ENCODE measurements around the gene FFAR3. TPM values are rescaled to one million over a fixed set of nuclear protein-coding genes. Genes with fewer than 3 reads are reported as not detected.

FFAR3 gene
- total and polyA plus RNA-seq, 4 donors, result 0.33 TPM; not detected in 3

GRCh38 chr19:35370722-35371121 is 12.5 kb downstream of the FFAR3 start, which contains the start of gene GPR42:
Gene GPR42 (plus strand): TSS chr19:35371068. CDS start chr19:35371360, 292 bp downstream.
- WGBS, result 89% methylated on average over 7 of the region's 8 CpGs
- Histone ChIP-seq H3K27me3 (ENCODE audit: control insufficient read depth in 4 of 4, insufficient read depth in 4 of 4, low read length in 3 of 4) (no peaks in the 10 kb centered on the region), H3K9ac (ENCODE audit: low read depth in 1 of 2, low read length in 2 of 2) (no peak within 1 kb of the TSS), H3K36me3 (ENCODE audit: control insufficient read depth in 4 of 4, insufficient read depth in 3 of 4, low read depth in 1 of 4, low read length in 3 of 4) (no peaks in the 10 kb centered on the region), H3K4me1 (ENCODE audit: control insufficient read depth in 4 of 4, insufficient read depth in 4 of 4, low read length in 3 of 4) (no peaks in the 10 kb centered on the region), H3K4me3 (ENCODE audit: low read depth in 1 of 3, low read length in 3 of 3) (no peak within 1 kb of the TSS), H3K9me3 (ENCODE audit: control insufficient read depth in 4 of 4, low read length in 3 of 4) (no peaks in the 10 kb centered on the region), H3K27ac (ENCODE audit: low read depth in 1 of 2, low read length in 2 of 2) (no peak within 1 kb of the TSS)
- no peak for DNase-seq (ENCODE audit: low spot score)
- no peak for TF ChIP-seq HNF4G (IDR thresholded peaks at IDR 0.05)
- TF ChIP-seq TAF1 (conservative IDR thresholded peaks at IDR 0.05), result no peak
- TF ChIP-seq RXRA (IDR thresholded peaks at IDR 0.05), result no peak
- TF ChIP-seq FOXA1 (IDR thresholded peaks at IDR 0.05), result no peak
- TF ChIP-seq NR2F2 (IDR thresholded peaks at IDR 0.05), result no peak
- TF ChIP-seq, protein P1, sequence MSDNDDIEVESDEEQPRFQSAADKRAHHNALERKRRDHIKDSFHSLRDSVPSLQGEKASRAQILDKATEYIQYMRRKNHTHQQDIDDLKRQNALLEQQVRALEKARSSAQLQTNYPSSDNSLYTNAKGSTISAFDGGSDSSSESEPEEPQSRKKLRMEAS (IDR thresholded peaks at IDR 0.05), result no peak
- TF ChIP-seq HNF4A (conservative IDR thresholded peaks at IDR 0.05), result no peak
- TF ChIP-seq, protein P2, sequence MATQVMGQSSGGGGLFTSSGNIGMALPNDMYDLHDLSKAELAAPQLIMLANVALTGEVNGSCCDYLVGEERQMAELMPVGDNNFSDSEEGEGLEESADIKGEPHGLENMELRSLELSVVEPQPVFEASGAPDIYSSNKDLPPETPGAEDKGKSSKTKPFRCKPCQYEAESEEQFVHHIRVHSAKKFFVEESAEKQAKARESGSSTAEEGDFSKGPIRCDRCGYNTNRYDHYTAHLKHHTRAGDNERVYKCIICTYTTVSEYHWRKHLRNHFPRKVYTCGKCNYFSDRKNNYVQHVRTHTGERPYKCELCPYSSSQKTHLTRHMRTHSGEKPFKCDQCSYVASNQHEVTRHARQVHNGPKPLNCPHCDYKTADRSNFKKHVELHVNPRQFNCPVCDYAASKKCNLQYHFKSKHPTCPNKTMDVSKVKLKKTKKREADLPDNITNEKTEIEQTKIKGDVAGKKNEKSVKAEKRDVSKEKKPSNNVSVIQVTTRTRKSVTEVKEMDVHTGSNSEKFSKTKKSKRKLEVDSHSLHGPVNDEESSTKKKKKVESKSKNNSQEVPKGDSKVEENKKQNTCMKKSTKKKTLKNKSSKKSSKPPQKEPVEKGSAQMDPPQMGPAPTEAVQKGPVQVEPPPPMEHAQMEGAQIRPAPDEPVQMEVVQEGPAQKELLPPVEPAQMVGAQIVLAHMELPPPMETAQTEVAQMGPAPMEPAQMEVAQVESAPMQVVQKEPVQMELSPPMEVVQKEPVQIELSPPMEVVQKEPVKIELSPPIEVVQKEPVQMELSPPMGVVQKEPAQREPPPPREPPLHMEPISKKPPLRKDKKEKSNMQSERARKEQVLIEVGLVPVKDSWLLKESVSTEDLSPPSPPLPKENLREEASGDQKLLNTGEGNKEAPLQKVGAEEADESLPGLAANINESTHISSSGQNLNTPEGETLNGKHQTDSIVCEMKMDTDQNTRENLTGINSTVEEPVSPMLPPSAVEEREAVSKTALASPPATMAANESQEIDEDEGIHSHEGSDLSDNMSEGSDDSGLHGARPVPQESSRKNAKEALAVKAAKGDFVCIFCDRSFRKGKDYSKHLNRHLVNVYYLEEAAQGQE (IDR thresholded peaks at IDR 0.05), result no peak
- TF ChIP-seq EGR1 (IDR thresholded peaks at IDR 0.05; ENCODE audit: low read depth in 2 of 2), result no peak
- TF ChIP-seq SP1 (IDR thresholded peaks at IDR 0.05), result no peak
- TF ChIP-seq, protein P3, sequence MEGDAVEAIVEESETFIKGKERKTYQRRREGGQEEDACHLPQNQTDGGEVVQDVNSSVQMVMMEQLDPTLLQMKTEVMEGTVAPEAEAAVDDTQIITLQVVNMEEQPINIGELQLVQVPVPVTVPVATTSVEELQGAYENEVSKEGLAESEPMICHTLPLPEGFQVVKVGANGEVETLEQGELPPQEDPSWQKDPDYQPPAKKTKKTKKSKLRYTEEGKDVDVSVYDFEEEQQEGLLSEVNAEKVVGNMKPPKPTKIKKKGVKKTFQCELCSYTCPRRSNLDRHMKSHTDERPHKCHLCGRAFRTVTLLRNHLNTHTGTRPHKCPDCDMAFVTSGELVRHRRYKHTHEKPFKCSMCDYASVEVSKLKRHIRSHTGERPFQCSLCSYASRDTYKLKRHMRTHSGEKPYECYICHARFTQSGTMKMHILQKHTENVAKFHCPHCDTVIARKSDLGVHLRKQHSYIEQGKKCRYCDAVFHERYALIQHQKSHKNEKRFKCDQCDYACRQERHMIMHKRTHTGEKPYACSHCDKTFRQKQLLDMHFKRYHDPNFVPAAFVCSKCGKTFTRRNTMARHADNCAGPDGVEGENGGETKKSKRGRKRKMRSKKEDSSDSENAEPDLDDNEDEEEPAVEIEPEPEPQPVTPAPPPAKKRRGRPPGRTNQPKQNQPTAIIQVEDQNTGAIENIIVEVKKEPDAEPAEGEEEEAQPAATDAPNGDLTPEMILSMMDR (IDR thresholded peaks at IDR 0.05; ENCODE audit: low read depth, low read length, missing input control), result no peak
- no peak for TF ChIP-seq GABPA (IDR thresholded peaks at IDR 0.05 in 1 of 2, conservative IDR thresholded peaks at IDR 0.05 in 1 of 2)
- no peak for TF ChIP-seq JUND (IDR thresholded peaks at IDR 0.05)

DNA sequence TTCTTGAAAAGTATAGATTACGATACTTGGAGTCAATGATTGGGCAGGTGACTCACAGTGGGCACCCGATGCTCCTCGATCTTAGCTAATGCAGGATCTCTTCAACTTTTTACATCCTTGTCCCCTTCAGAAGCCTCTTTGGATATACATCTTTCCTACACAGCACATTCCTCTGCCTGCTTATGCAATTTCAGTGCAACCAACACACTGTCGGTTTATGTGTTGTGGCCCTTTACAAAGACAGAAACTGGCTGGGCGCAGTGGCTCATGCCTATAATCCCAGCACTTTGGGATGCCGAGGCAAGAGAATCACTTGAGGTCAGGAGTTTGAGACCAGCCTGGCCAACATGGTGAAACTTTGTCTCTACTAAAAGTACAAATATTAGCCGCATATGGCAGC is 15.2 kb downstream of the FFAR3 start:
- no peak for DNase-seq (ENCODE audit: low spot score)
- no peak overlapping the region for H3K4me3 ChIP-seq (ENCODE audit: low read depth in 1 of 3, low read length in 3 of 3)
- H3K9me3 ChIP-seq (ENCODE audit: control insufficient read depth in 4 of 4, low read length in 3 of 4), result no peaks in the 10 kb centered on the region
- no peak for TF ChIP-seq NR2F2 (IDR thresholded peaks at IDR 0.05)
- TF ChIP-seq, protein P1 (IDR thresholded peaks at IDR 0.05), result no peak
- no peak for TF ChIP-seq RAD21 (IDR thresholded peaks at IDR 0.05)
- no peak for TF ChIP-seq HNF4A (conservative IDR thresholded peaks at IDR 0.05)
- TF ChIP-seq, protein P3 (IDR thresholded peaks at IDR 0.05; ENCODE audit: low read depth, low read length, missing input control), result no peak
- no peak for TF ChIP-seq SP1 (IDR thresholded peaks at IDR 0.05)
- TF ChIP-seq, protein P2 (IDR thresholded peaks at IDR 0.05), result no peak
- TF ChIP-seq EGR1 (IDR thresholded peaks at IDR 0.05; ENCODE audit: low read depth in 2 of 2), result no peak
- TF ChIP-seq GABPA (IDR thresholded peaks at IDR 0.05 in 1 of 2, conservative IDR thresholded peaks at IDR 0.05 in 1 of 2), result no peak
- no peak for TF ChIP-seq FOXA2 (IDR thresholded peaks at IDR 0.05)
- TF ChIP-seq ZBTB33 (IDR thresholded peaks at IDR 0.05), result no peak
- TF ChIP-seq FOXA1 (IDR thresholded peaks at IDR 0.05), result no peak
- no peak overlapping the region for H3K9ac ChIP-seq (ENCODE audit: low read depth in 1 of 2, low read length in 2 of 2)
- H3K36me3 ChIP-seq (ENCODE audit: control insufficient read depth in 4 of 4, insufficient read depth in 3 of 4, low read depth in 1 of 4, low read length in 3 of 4), result no peaks in the 10 kb centered on the region
- no peak overlapping the region for H3K27ac ChIP-seq (ENCODE audit: low read depth in 1 of 2, low read length in 2 of 2)
- 78% methylated on average over 7 of the region's 7 CpGs for WGBS
- no peaks in the 10 kb centered on the region for H3K27me3 ChIP-seq (ENCODE audit: control insufficient read depth in 4 of 4, insufficient read depth in 4 of 4, low read length in 3 of 4)
- H3K4me1 ChIP-seq (ENCODE audit: control insufficient read depth in 4 of 4, insufficient read depth in 4 of 4, low read length in 3 of 4), result no peaks in the 10 kb centered on the region
